Activated naive CD8-positive, alpha-beta T cell treated with anti-CD3 and anti-CD28 coated beads, Interleukin-2, amount 10 ng/mL, durations not matched to agents 7 days and 5 days (primary cell): ENCODE results near the gene ZNF771. TPM values are rescaled to one million over a fixed set of nuclear protein-coding genes. Genes with fewer than 3 reads are reported as not detected.
A peak's percentile ranks its signal among the peaks of the same experiment; 100 is the strongest.

Experiments
- ATAC-seq: fragments of 150-1000 bp; cut with Tn5 transposase; one replicate; pipeline ENCODE4 v1.10.0; 2021; ENCODE audit warnings: low read depth, moderate library complexity
- POLR2A ChIA-PET: fragments of 350-600 bp; sonication (Branson Sonifier 250); formaldehyde crosslinking; loops from one replicate; lab custom pipeline; 2021; ENCODE audit warnings: antibody characterized with exemption; lab: Charles Lee
- DNase-seq: peaks from one replicate; pipeline ENCODE4 v3.0.0; 2021
- H3K27ac Mint-ChIP-seq: one replicate; pipeline ENCODE4 v1.8.0; 2022; ENCODE audit warnings: mild to moderate bottlenecking, mixed read lengths
- H3K27me3 Mint-ChIP-seq: one replicate; pipeline ENCODE4 v1.8.0; 2022; ENCODE audit warnings: mild to moderate bottlenecking, moderate library complexity, mixed read lengths
- H3K36me3 Mint-ChIP-seq: one replicate; pipeline ENCODE4 v1.8.0; 2021; ENCODE audit warnings: mild to moderate bottlenecking, mixed read lengths
- H3K4me1 Mint-ChIP-seq: one replicate; pipeline ENCODE4 v1.8.0; 2021; ENCODE audit warnings: mixed read lengths
- H3K4me3 Mint-ChIP-seq: one replicate; pipeline ENCODE4 v1.8.0; 2022; ENCODE audit warnings: mild to moderate bottlenecking, moderate library complexity, mixed read lengths
- H3K9me3 Mint-ChIP-seq: one replicate; pipeline ENCODE4 v1.8.0; 2021; ENCODE audit warnings: mixed read lengths
- total RNA-seq, 2 experiments: library from RNA; stranded (reverse); gene quantifications; one replicate each; pipeline ENCODE4 v1.2.3, GENCODE V29; 2021

The ZNF771 gene
- total RNA-seq, 2 experiments from 2014 or later: 4.8 to 5.6 TPM

DNA sequence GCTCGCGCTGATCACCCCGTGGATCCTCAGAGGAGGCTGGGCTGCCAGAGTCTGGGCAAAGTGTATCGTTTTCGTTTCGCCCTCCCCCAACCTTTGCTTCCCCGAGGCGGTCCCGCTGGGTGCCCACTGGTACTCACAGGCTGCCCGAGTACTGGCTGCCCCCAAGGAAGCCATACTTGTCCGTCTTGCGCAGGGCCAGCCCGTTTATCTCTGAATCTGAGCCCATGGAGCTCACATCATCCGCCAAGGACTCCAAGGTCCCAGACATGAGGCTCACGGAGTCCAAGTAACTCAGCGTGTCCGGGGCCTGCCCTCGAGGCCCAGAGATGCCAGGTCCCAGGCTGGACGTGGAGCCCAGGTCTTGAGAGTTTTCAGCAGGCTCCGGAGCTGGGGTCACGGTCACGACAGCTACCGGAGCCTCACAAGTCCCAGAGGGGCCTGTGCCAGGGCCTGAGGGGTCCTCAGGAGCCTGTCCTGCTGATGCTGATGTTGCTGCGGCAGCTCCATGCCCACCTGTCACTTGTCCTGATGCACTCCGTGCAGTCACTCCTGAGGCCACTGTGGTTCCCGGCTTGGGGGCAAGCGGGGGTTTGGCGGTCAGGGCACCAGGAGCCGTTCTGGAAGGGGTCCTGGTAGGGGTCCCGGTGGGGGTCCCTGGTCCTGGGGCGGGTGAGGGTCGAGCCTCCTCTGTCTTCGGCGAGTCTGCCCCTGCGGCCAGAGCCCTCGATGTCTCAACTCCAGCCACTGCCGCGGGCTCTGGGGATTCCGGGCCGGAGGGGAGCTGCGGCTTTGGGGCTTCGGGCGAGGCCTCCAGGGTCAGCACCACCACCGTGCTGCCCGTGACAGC lies 38.1 kb upstream of the ZNF771 start:
- Mint-ChIP-seq H3K27me3 (no peaks in the 10 kb centered on the region), H3K36me3 (peaks cover 19% of the 10 kb centered on the region), H3K4me1 (peaks cover 43% of the 10 kb centered on the region), H3K9me3 (no peaks in the 10 kb centered on the region), H3K27ac (peak overlapping the region; percentile 78), H3K4me3 (peak overlapping the region; percentile 93)
- POLR2A ChIA-PET: interaction anchor here (0.7 to 4.1 kb wide), 10 partner anchors 9 to 186 kb away, joined by 3 to 71 read pairs (median 6); partner anchors contain the start of genes CORO1A and SEPTIN1
- ATAC-seq (no peak), DNase-seq (peak; percentile 50)

DNA sequence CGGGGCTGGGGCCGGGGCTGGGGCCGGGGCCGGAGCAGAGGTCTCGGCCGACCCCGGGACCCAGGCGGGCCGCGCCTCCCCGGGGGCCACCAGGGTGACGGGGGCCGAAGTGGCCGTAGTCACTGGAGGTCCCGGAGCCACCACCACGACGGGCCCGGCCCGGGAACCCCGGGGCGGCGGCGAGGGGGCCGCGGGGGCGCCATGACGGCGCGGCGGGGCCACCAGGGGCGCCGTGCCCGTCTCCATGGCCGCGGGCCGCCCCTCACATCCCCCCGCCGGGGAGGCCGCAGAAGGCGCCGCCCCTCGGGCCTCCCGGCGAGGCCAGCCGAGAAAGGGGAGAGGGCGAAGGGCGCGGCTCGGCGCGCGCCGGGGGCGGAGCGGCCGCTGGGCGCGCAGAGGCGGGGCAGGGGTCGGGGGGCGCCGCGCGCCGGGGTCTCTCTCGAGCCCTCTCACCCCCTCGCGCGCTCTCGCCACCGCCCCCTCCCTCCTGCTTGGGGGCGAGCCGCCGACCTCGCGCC lies 37.4 kb upstream of the ZNF771 start:
- Mint-ChIP-seq H3K36me3 (peaks cover 19% of the 10 kb centered on the region), H3K9me3 (no peaks in the 10 kb centered on the region), H3K4me3 (peak overlapping the region; percentile 96), H3K27ac (peak overlapping the region; percentile 99), H3K27me3 (no peaks in the 10 kb centered on the region), H3K4me1 (peaks cover 42% of the 10 kb centered on the region)
- POLR2A ChIA-PET: interaction anchor here (0.8 to 4.1 kb wide), 11 partner anchors 11 to 187 kb away, joined by 3 to 71 read pairs (median 6); partner anchors contain the start of genes CD2BP2, CORO1A, SEPTIN1 and ZNF48
- peak; percentile 0 for ATAC-seq
- no peak for DNase-seq

DNA sequence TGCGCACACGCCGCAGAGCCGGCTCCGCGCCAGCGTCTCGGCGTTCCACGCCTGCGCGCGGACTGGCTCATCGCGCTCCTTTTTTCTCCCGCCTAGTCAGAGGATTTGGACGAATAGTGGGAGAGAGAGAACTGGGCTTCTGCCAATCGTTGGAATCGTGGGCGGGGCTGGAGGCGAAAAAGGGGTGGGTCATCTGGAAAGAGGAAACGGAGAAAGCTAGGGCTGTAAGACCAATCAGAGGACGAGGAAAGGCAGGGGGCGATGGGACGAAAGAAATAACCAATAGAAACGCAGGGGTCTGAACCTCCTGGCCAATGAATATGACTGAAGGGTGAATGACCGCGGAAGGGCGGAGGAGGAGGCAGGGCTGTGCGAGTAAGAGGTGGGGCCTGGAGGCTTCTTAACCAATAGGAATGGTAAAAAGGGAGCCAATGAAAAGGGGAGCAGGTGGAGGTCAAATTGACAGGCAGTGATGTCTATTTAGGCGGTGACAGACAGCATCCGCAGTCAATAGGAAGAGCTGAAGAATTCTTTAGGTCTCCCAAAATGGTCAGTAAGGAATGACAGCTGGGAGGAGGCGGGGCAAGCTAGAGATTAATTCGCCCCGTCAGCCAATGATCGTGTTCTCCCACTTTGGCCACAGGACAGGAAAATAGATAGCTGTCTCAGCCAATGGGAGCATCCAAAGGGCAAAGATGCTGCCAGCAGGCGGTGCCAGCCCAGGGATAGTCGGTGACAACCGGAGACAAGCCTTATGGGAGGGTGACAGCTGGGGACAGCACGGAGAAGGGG lies 36.8 kb upstream of the ZNF771 start, which contains the start of gene TBC1D10B:
Gene TBC1D10B, minus strand, starts transcription at position 39 of the 792 bp plus-strand sequence. CDS start 311 bp downstream, outside the sequence.
- ATAC-seq: peak; percentile 83
- Mint-ChIP-seq H3K36me3 (peaks cover 19% of the 10 kb centered on the region), H3K4me1 (peaks cover 40% of the 10 kb centered on the region), H3K27me3 (no peaks in the 10 kb centered on the region), H3K9me3 (no peaks in the 10 kb centered on the region), H3K4me3 (peak within 1 kb of the TSS; percentile 96), H3K27ac (peak within 1 kb of the TSS; percentile 99)
- peak; percentile 96 for DNase-seq
- POLR2A ChIA-PET: interaction anchor here (0.5 to 4.1 kb wide), 20 partner anchors 9 to 752 kb away, joined by 3 to 71 read pairs (median 5); partner anchors contain the start of genes ALDOA, CD2BP2, CORO1A and SEPTIN1

DNA sequence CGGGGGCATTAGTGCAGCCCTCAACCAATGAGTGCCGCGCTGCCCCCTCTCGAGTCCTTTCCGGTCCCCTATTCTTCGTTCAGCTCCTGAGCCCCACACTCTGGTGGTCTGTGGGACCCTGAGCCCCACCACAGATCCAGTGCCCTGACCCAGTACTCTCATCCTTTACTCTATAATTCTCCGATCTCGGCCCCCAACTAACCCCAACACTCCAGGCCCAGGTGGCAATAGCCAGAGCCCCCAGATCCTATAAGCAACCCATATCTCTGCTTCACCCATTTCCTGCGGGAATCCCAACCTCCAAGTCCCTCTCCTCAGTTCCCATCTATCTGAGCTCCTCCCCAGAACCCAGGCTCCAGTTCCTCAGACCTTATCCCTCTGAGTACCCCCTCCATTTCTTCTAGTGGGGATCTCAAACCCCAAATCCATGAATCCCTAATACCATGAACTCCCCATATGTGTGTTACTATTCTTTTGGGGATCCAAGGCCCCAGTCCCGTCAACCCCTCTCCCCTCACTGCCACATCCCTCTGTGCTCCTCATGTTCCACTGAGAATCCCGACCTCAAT lies 36.1 kb upstream of the ZNF771 start:
- no peaks in the 10 kb centered on the region for H3K27me3 Mint-ChIP-seq
- peak overlapping the region; percentile 96 for H3K4me3 Mint-ChIP-seq
- no peaks in the 10 kb centered on the region for H3K9me3 Mint-ChIP-seq
- peaks cover 37% of the 10 kb centered on the region for H3K4me1 Mint-ChIP-seq
- POLR2A ChIA-PET: interaction anchor here (0.8 to 4.1 kb wide), 15 partner anchors 10 to 306 kb away, joined by 3 to 71 read pairs (median 5); partner anchors contain the start of genes ALDOA, CD2BP2, CORO1A and SEPTIN1
- peaks cover 17% of the 10 kb centered on the region for H3K36me3 Mint-ChIP-seq
- no peak for DNase-seq
- ATAC-seq: no peak
- peak overlapping the region; percentile 99 for H3K27ac Mint-ChIP-seq

DNA sequence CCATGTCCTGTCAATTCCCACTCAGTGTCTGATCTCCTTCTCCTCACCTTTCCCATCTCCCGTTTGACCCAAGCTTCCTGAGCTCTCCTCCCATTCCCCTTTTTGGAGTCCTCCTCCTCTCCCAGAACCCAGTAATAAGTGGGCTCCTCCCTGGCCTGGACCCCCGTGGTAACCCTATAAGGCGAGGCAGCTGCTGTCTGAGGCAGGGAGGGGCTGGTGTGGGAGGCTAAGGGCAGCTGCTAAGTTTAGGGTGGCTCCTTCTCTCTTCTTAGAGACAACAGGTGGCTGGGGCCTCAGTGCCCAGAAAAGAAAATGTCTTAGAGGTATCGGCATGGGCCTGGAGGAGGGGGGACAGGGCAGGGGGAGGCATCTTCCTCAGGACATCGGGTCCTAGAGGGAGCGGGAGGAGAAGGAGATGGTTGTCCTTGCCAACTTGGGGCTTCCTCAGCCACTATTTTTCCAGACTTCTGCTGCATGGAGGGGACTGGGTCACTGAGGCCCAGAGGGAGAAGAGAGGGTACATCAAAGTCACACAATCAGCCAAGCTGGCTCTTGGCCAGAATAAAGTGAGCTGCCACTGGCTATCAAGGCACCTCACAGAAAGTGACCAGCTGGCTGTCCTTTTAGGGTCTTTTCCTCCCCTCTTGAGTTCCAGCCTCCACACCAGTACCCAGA lies 35.2 kb upstream of the ZNF771 start:
- POLR2A ChIA-PET: interaction anchor here (0.8 to 4.1 kb wide), 5 partner anchors 10 to 200 kb away, joined by 3 to 71 read pairs (median 11); partner anchors contain the start of genes SEPTIN1, ZNF48 and ZNF688
- no peaks in the 10 kb centered on the region for H3K27me3 Mint-ChIP-seq
- peaks cover 31% of the 10 kb centered on the region for H3K4me1 Mint-ChIP-seq
- H3K27ac Mint-ChIP-seq: peak overlapping the region; percentile 99
- peaks cover 10% of the 10 kb centered on the region for H3K36me3 Mint-ChIP-seq
- no peak for DNase-seq
- no peaks in the 10 kb centered on the region for H3K9me3 Mint-ChIP-seq
- ATAC-seq: no peak
- H3K4me3 Mint-ChIP-seq: peak overlapping the region; percentile 96

DNA sequence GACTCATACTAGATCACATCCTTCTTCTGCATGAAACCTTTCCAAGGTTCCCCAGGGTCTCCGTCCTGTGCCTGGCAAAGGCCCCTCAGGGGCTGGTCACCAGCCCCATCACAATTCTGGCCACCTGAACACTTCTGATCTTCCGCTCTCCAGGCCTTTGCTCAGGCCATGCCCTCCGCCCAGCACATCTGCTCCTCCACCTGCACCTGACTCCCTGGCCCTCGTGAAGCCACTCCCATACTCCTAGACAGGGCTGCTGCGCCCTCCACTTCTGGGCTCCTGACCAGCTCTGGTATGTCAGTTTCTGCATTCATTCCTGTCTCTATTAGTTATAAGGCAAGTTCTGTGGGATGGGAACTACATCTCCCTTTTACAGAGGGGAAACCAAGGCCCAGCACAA lies 34.7 kb upstream of the ZNF771 start:
- POLR2A ChIA-PET: interaction anchor here (2.9 to 4.1 kb wide), 2 partner anchors 9 to 187 kb away, joined by 11 to 71 read pairs; partner anchors contain the start of gene SEPTIN1
- no peaks in the 10 kb centered on the region for H3K9me3 Mint-ChIP-seq
- ATAC-seq (no peak), DNase-seq (no peak)
- peak overlapping the region; percentile 71 for H3K27ac Mint-ChIP-seq
- H3K36me3 Mint-ChIP-seq: peaks cover 7% of the 10 kb centered on the region
- H3K4me3 Mint-ChIP-seq: no peak overlapping the region
- H3K27me3 Mint-ChIP-seq: no peaks in the 10 kb centered on the region
- peaks cover 28% of the 10 kb centered on the region for H3K4me1 Mint-ChIP-seq

DNA sequence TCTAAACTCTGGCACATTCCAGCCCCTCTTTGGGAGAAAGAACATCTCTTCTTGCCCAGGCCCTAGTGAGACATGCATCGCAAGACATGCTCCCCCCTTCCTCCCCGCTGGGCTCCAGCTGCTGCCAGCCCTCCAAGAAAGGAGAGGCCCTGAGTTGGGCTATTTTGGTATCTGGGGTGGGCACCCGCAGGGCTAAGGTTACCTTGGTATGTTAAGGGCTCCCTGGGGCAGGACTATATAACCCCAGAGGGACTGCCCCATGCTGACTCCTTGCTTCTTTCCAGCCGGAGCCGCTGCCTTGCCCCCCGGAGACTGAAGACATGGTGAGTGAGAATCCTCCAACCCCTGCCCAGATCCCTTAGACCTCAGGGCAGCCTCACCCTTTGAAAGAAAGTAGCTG lies 32.9 kb upstream of the ZNF771 start, which contains the start of gene MYL11:
Gene MYL11, plus strand, starts transcription at position 265 of the 400 bp plus-strand sequence. Its CDS starts 56 bp downstream, at position 321.
- Mint-ChIP-seq H3K36me3 (peaks cover 9% of the 10 kb centered on the region), H3K27ac (peak within 1 kb of the TSS; percentile 74), H3K9me3 (no peaks in the 10 kb centered on the region), H3K4me1 (peaks cover 21% of the 10 kb centered on the region), H3K4me3 (no peak within 1 kb of the TSS), H3K27me3 (no peaks in the 10 kb centered on the region)
- ATAC-seq (no peak), DNase-seq (no peak)
- POLR2A ChIA-PET: interaction anchor here (1.4 kb wide), 1 partner anchor 9 kb away, joined by 3 read pairs; no protein-coding TSS in a partner anchor

DNA sequence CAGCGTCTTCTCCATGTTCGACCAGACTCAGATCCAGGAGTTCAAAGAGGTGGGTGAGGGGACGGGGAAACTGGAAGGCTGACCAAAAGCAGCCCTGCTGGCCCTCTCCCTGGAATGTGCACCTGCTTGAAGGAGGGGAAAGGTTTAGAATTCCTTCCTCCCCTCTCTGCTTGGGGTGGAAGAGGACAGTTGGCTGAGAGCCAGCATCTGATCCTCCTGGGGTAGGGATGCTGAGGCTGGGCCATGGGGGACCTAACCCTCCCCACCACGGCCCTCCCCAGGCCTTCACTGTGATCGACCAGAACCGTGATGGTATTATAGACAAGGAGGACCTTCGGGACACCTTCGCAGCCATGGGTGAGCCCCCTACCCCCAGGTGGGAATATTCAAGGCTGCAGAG lies 31.5 kb upstream of the ZNF771 start:
- Mint-ChIP-seq H3K4me1 (peaks cover 31% of the 10 kb centered on the region), H3K4me3 (no peak overlapping the region), H3K9me3 (no peaks in the 10 kb centered on the region), H3K27ac (peak overlapping the region; percentile 74), H3K27me3 (no peaks in the 10 kb centered on the region), H3K36me3 (peaks cover 18% of the 10 kb centered on the region)
- POLR2A ChIA-PET: no interaction called here
- ATAC-seq: no peak
- no peak for DNase-seq

DNA sequence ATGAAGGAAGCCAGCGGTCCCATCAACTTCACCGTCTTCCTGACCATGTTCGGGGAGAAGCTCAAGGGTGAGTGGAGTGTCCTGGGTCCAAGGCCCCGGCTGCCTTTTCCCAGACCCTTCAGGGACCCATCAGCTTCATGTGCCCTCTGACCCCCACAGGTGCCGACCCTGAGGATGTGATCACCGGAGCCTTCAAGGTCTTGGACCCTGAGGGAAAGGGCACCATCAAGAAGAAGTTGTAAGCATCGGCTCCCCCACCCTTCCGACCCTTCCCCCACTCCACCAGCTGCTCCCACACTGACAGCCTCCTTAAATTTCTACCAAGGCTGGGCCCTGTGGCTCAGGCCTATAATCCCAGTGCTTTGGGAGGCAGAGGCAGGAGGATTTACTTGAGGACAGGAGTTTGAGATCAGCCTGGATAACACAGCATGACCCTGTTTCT lies 30.9 kb upstream of the ZNF771 start:
- POLR2A ChIA-PET: interaction anchor here (2.1 kb wide), 1 partner anchor 30 kb away, joined by 13 read pairs; the partner anchor contains the start of gene ZNF771
- ATAC-seq: no peak
- Mint-ChIP-seq H3K9me3 (no peaks in the 10 kb centered on the region), H3K4me1 (peaks cover 32% of the 10 kb centered on the region), H3K36me3 (peaks cover 22% of the 10 kb centered on the region), H3K27ac (peak overlapping the region; percentile 98), H3K27me3 (no peaks in the 10 kb centered on the region), H3K4me3 (no peak overlapping the region)
- no peak for DNase-seq

DNA sequence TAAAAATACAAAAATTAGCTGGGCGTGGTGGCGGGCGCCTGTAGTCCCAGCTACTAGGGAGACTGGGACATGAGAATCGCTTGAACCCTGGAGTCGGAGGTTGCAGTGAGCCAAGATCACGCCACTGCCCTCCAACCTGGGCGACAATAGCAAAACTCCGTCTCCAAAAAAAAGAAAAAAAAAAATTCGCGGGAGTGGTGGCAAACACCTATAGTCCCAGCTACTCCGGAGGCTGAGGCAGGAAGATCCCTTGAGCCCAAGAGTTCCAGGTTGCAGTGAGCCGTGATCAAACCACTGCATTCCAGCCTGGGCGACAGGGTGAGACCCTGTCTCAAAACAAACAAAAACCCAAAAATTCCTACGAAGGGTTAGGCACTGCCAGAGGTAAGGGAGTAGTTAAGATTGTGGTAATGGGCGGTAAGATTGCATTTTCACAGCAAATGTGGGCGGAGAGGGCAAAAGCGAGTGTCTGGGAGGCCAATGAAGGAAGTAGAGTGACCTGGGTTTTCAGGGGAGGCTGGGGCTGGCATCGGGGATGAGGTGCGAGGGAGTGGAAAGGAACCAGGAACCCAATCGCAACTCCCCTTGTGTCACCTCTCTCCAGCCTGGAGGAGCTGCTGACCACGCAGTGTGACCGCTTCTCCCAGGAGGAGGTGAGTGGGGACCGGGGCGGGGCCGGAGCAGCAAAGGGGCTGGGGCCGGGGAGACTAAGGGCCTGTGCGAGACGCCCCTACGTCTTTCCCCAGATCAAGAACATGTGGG lies 30.2 kb upstream of the ZNF771 start:
- Mint-ChIP-seq H3K4me1 (peaks cover 29% of the 10 kb centered on the region), H3K4me3 (peak overlapping the region; percentile 93), H3K27me3 (no peaks in the 10 kb centered on the region), H3K36me3 (peaks cover 22% of the 10 kb centered on the region), H3K9me3 (no peaks in the 10 kb centered on the region), H3K27ac (peak overlapping the region; percentile 98)
- no peak for DNase-seq
- ATAC-seq: no peak
- POLR2A ChIA-PET: interaction anchor here (0.6 to 8.3 kb wide), 7 partner anchors 8 to 191 kb away, joined by 3 to 74 read pairs (median 5); partner anchors contain the start of genes ZNF48 and ZNF771

DNA sequence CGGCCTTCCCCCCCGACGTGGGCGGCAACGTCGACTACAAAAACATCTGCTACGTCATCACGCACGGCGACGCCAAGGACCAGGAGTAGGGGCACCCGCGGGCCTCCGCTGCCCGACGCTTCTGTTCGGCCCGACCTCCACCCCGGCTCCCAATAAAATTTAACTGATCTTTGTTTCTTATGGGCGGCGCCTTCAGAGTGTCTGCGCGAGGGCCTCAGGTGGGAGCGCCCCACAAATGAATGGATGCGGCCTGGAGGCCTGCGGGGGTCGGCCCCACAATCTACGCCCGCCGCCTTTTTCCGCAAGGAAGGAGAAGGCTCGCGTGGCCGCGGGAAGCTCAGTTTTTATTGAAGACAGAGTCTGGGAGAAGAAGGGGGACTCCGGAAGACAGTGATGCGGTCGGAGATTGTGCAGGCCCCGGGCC lies 29.6 kb upstream of the ZNF771 start:
- peak overlapping the region; percentile 93 for H3K4me3 Mint-ChIP-seq

More for the DNA sequence above, 29.6 kb upstream of the ZNF771 start:
- DNase-seq: peak; percentile 83
- peak overlapping the region; percentile 98 for H3K27ac Mint-ChIP-seq
- peaks cover 22% of the 10 kb centered on the region for H3K36me3 Mint-ChIP-seq
- no peaks in the 10 kb centered on the region for H3K9me3 Mint-ChIP-seq
- peak; percentile 24 for ATAC-seq
- H3K27me3 Mint-ChIP-seq: no peaks in the 10 kb centered on the region
- peaks cover 31% of the 10 kb centered on the region for H3K4me1 Mint-ChIP-seq
- POLR2A ChIA-PET: interaction anchor here (0.6 to 8.3 kb wide), 9 partner anchors 9 to 302 kb away, joined by 3 to 74 read pairs (median 5); partner anchors contain the start of genes PPP4C, ZNF48 and ZNF771
